H1 (cell line): ENCODE results near the gene PHF1. TPM values are rescaled to one million over a fixed set of nuclear protein-coding genes. Genes with fewer than 3 reads are reported as not detected.
A peak's percentile ranks its signal among the peaks of the same experiment; 100 is the strongest.

Source experiments
- CTCF ChIA-PET: fragments of 300-600 bp; sonication (Branson Sonifier 250); formaldehyde crosslinking; loops from one replicate; lab custom pipeline; 2021; ENCODE audit not compliant: partially characterized antibody; lab: Charles Lee
- POLR2A ChIA-PET: fragments of 300-600 bp; sonication (Branson Sonifier 250); formaldehyde crosslinking; loops from one replicate; lab custom pipeline; 2021; ENCODE audit warnings: inconsistent platforms; ENCODE audit not compliant: partially characterized antibody; lab: Charles Lee
- DNase-seq, 2 experiments: peaks; one replicate each; pipeline versions ENCODE4 v3.0.0 to v3.0.0-alpha.2; 2010 to 2022; ENCODE audit warnings: low spot score in 2 of 2, low read depth in 1 of 2, mixed read lengths in 1 of 2
- FAIRE-seq: peaks from 2 replicates; lab custom pipeline; 2011; peaks lifted over from hg19 to GRCh38; lab: Jason Lieb, UNC
- H2AFZ ChIP-seq: 2 replicates; pipeline ENCODE4 v1.8.1; 2012; ENCODE audit warnings: low read length, inconsistent platforms
- H2AK5ac ChIP-seq: 2 replicates; pipeline ENCODE4 v1.6.1; 2013; ENCODE audit warnings: low read depth, low read length
- H2BK120ac ChIP-seq: replicated peaks from 2 replicates; pipeline ENCODE3; 2013; ENCODE audit warnings: low read depth, low read length, inconsistent platforms
- H2BK12ac ChIP-seq: 2 replicates; pipeline ENCODE4 v1.6.1; 2013; ENCODE audit warnings: low read depth, low read length
- H2BK15ac ChIP-seq: 2 replicates; pipeline ENCODE4 v1.6.1; 2013; ENCODE audit warnings: low read length
- H2BK20ac ChIP-seq: 2 replicates; pipeline ENCODE4 v1.6.1; 2013; ENCODE audit warnings: low read length
- H2BK5ac ChIP-seq: 2 replicates; pipeline ENCODE4 v1.6.1; 2013; ENCODE audit warnings: low read depth, low read length
- H3K14ac ChIP-seq: 2 replicates; pipeline ENCODE4 v1.6.1; 2013; ENCODE audit warnings: inconsistent platforms; ENCODE audit not compliant: insufficient read length
- H3K18ac ChIP-seq: 2 replicates; pipeline ENCODE4 v1.6.1; 2013; ENCODE audit warnings: low read length; ENCODE audit errors: extremely low read depth
- H3K23ac ChIP-seq: 2 replicates; pipeline ENCODE4 v1.6.1; 2013; ENCODE audit warnings: inconsistent platforms; ENCODE audit not compliant: insufficient read length
- H3K23me2 ChIP-seq: 2 replicates; pipeline ENCODE4 v1.6.1; 2013; ENCODE audit warnings: low read depth, low read length
- H3K27ac ChIP-seq: 2 replicates; pipeline ENCODE4 v1.6.1; 2011; ENCODE audit warnings: low read depth, low read length, inconsistent platforms
- H3K27me3 ChIP-seq, 4 experiments: replicated peaks in 1 of 4; 1 replicate in 1 of 4; 2 replicates in 3 of 4; pipeline versions ENCODE4 v1.6.1 to v1.8.1; 2011 to 2013; ENCODE audit warnings: low read length in 3 of 4, mild to moderate bottlenecking in 3 of 4, inconsistent platforms in 2 of 4, mixed read lengths in 2 of 4, moderate library complexity in 1 of 4; ENCODE audit not compliant: control insufficient read depth in 3 of 4, insufficient read depth in 3 of 4; ENCODE audit errors: extremely low read depth in 1 of 4
- H3K36me3 ChIP-seq, 4 experiments: 2 replicates each; pipeline versions ENCODE4 v1.6.1 to v1.8.1; 2011 to 2013; ENCODE audit warnings: mild to moderate bottlenecking in 4 of 4, low read length in 3 of 4, moderate library complexity in 2 of 4, control low read depth in 1 of 4, inconsistent platforms in 1 of 4; ENCODE audit not compliant: insufficient read depth in 4 of 4, control insufficient read depth in 2 of 4
- H3K4ac ChIP-seq: replicated peaks from 2 replicates; pipeline ENCODE3; 2013; ENCODE audit warnings: low read length, low read depth, mixed read lengths, inconsistent platforms; ENCODE audit not compliant: insufficient read length
- H3K4me1 ChIP-seq, 4 experiments: replicated peaks in 1 of 4; 1 replicate in 1 of 4; 2 replicates in 3 of 4; pipeline versions ENCODE4 v1.6.1 to v1.8.1; 2011 to 2013; ENCODE audit warnings: low read length in 3 of 4, inconsistent platforms in 2 of 4, mixed read lengths in 1 of 4; ENCODE audit not compliant: insufficient read depth in 4 of 4, control insufficient read depth in 3 of 4
- H3K4me2 ChIP-seq, 2 experiments: 2 replicates each; pipeline versions ENCODE4 v1.6.1 to v1.8.1; 2011 to 2013; ENCODE audit warnings: low read depth in 2 of 2, low read length in 2 of 2, control low read depth in 1 of 2, inconsistent platforms in 1 of 2, mild to moderate bottlenecking in 1 of 2; ENCODE audit not compliant: insufficient read depth in 1 of 2
- H3K4me3 ChIP-seq, 4 experiments: fragments of 200-600, 300-600 bp in 1 of 4; sonication (generic), shearing (Covaris generic), sonication (Bioruptor Twin) in 1 of 4; 2 replicates each; pipeline versions ENCODE4 v1.5.1 to v1.8.1; 2011 to 2016; ENCODE audit warnings: low read length in 4 of 4, low read depth in 3 of 4, control low read depth in 2 of 4, inconsistent platforms in 2 of 4, mild to moderate bottlenecking in 2 of 4, mixed read lengths in 1 of 4, moderate library complexity in 1 of 4; ENCODE audit not compliant: insufficient read depth in 2 of 4; ENCODE audit errors: extremely low read depth in 1 of 4
- H3K56ac ChIP-seq: replicated peaks from 2 replicates; pipeline ENCODE3; 2013; ENCODE audit warnings: low read depth, mild to moderate bottlenecking, mixed read lengths, low read length, inconsistent platforms; ENCODE audit not compliant: insufficient read length
- H3K79me1 ChIP-seq: 2 replicates; pipeline ENCODE4 v1.6.1; 2013; ENCODE audit warnings: low read depth, low read length, control low read depth
- H3K79me2 ChIP-seq, 2 experiments: 2 replicates each; pipeline versions ENCODE4 v1.6.1 to v1.8.1; 2012 to 2013; ENCODE audit warnings: low read length in 2 of 2, mild to moderate bottlenecking in 2 of 2, inconsistent platforms in 1 of 2; ENCODE audit not compliant: insufficient read depth in 2 of 2, control insufficient read depth in 1 of 2
- H3K9ac ChIP-seq, 4 experiments: replicated peaks in 1 of 4; 1 replicate in 1 of 4; 2 replicates in 3 of 4; pipeline versions ENCODE4 v1.6.1 to v1.8.1; 2011 to 2013; ENCODE audit warnings: low read depth in 3 of 4, low read length in 3 of 4, control low read depth in 2 of 4, mild to moderate bottlenecking in 2 of 4, moderate library complexity in 2 of 4, inconsistent platforms in 1 of 4; ENCODE audit errors: extremely low read depth in 1 of 4
- H3K9me3 ChIP-seq, 2 experiments: 2 replicates each; pipeline versions ENCODE4 v1.6.1 to v1.8.1; 2012 to 2013; ENCODE audit warnings: mild to moderate bottlenecking in 2 of 2, moderate library complexity in 2 of 2, control low read depth in 1 of 2, inconsistent platforms in 1 of 2, low read depth in 1 of 2, low read length in 1 of 2, mixed read lengths in 1 of 2; ENCODE audit not compliant: insufficient read depth in 2 of 2
- H4K20me1 ChIP-seq, 2 experiments: replicated peaks in 1 of 2; 2 replicates each; pipeline versions ENCODE3 to v1.8.1; 2011 to 2013; ENCODE audit warnings: inconsistent platforms in 2 of 2, low read length in 2 of 2, mild to moderate bottlenecking in 1 of 2; ENCODE audit not compliant: insufficient read depth in 2 of 2, control insufficient read depth in 1 of 2
- H4K5ac ChIP-seq: 2 replicates; pipeline ENCODE4 v1.6.1; 2013; ENCODE audit warnings: low read length, low read depth, mixed read lengths, inconsistent platforms; ENCODE audit not compliant: insufficient read length
- H4K8ac ChIP-seq: 2 replicates; pipeline ENCODE4 v1.8.0; 2013; ENCODE audit warnings: mild to moderate bottlenecking, moderate library complexity, low read length, inconsistent platforms; ENCODE audit not compliant: insufficient read depth; ENCODE audit errors: extremely low read depth
- H4K91ac ChIP-seq: replicated peaks from 2 replicates; pipeline ENCODE3; 2013; ENCODE audit warnings: low read length, mixed read lengths, inconsistent platforms; ENCODE audit not compliant: insufficient read length
- BRCA1 ChIP-seq: IDR thresholded peaks from 2 replicates; pipeline ENCODE4 v1.6.1; 2012; ENCODE audit warnings: low read depth, low read length, improper control_type of control experiment
- KDM4A ChIP-seq: IDR thresholded peaks from one replicate; pipeline ENCODE4 v1.7.1; 2012; ENCODE audit warnings: low read depth, mild to moderate bottlenecking, moderate library complexity, low read length, inconsistent platforms; ENCODE audit not compliant: severe bottlenecking
- PHF8 ChIP-seq: fragments of 200-600 bp; sonication (generic); conservative IDR thresholded peaks from 2 replicates; pipeline ENCODE4 v1.7.1; 2012; ENCODE audit warnings: low read depth, mild to moderate bottlenecking, inconsistent platforms, low read length, moderate library complexity
- POLR2A ChIP-seq, 2 experiments: IDR thresholded peaks; 1 replicate in 1 of 2; 2 replicates in 1 of 2; pipeline ENCODE4 v1.6.1; 2011; ENCODE audit warnings: low read depth in 2 of 2, low read length in 2 of 2, mild to moderate bottlenecking in 2 of 2; ENCODE audit errors: control extremely low read depth in 1 of 2
- SUZ12 ChIP-seq: fragments of 200-600 bp; sonication (generic); IDR thresholded peaks from 2 replicates; pipeline ENCODE4 v1.6.1; 2012; ENCODE audit warnings: mild to moderate bottlenecking, inconsistent platforms, low read length, moderate library complexity, mixed read lengths
- WGBS, 2 experiments: shearing (Covaris generic) in 1 of 2; methylation state at CpG; one replicate each; pipeline versions ENCODE4 v1.1.6 to v1.1.7; 2013 to 2015; ENCODE audit warnings: low lambda C conversion rate in 2 of 2, mixed read lengths in 2 of 2, inconsistent platforms in 1 of 2, low coverage in 1 of 2, missing lambda C conversion rate in 1 of 2; ENCODE audit not compliant: insufficient replicate concordance in 2 of 2, insufficient coverage in 1 of 2, insufficient read length in 1 of 2; ENCODE audit errors: extremely low coverage in 1 of 2, missing lambda C conversion rate in 1 of 2; 5-methylcytosine and 5-hydroxymethylcytosine counted together
- polyA plus RNA-seq, 7 experiments: library from polyadenylated mRNA; depleted of rRNA in 3 of 7; stranded (reverse) in 5 of 7; unstranded in 2 of 7; fragments of >200 nt in 5 of 7; fragments of 200-250 nt in 2 of 7; gene quantifications; 1 replicate in 5 of 7; 2 replicates in 1 of 7; 4 replicates in 1 of 7; pipeline versions ENCODE4 v1.2.1 to v1.2.3, GENCODE V29; 2011 to 2013; ENCODE audit warnings: missing spikeins in 2 of 7, mixed read lengths in 2 of 7
- total RNA-seq: library from RNA; stranded (reverse); fragmentation: NEBNext Ultra II Directional; extraction: Animal tissue kit (Norgen Biotek cat#: 25700); gene quantifications from 2 replicates; pipeline ENCODE4 v1.2.1, GENCODE V29; 2021

The PHF1 gene
- total and polyA plus RNA-seq, 2 of the 8 experiments (the other 6 are each of a cell fraction or from before 2014, with no cell fraction given), result 47.3 to 78.6 TPM

GRCh38 chr6:33390767-33391277, 20.0 kb upstream of the PHF1 start:
- ChIA-PET CTCF (interaction anchor here (0.7 to 1.6 kb wide), 25 partner anchors 9 to 193 kb away, joined by 3 to 8 read pairs (median 4); partner anchors contain the start of genes CUTA, PFDN6 and WDR46), POLR2A (interaction anchor here (0.6 to 2.6 kb wide), 8 partner anchors 17 to 422 kb away, joined by 3 to 10 read pairs (median 4); partner anchors contain the start of genes RPS18, VPS52, ZBTB22 and ZBTB9)
- Histone ChIP-seq H3K9me3 (no peaks in the 10 kb centered on the region), H2BK120ac (no peak overlapping the region), H3K4me3 (peak overlapping the region in 3 of 4 experiments; percentile 26 to 82 (median 38); a peak in 7 of 8 replicates), H3K9ac (peak overlapping the region in 3 of 4 experiments; percentile 34 to 46 (median 46); a peak in 3 of 7 replicates), H2BK15ac (peak overlapping the region; percentile 7), H3K23me2 (peaks cover 6% of the 10 kb centered on the region; the same call in 1 of the 2 replicates), H2AK5ac (0 out of 2 replicates have a peak overlapping the region, but pooled peaks have one; percentile 5), H3K36me3 (no peaks in the 10 kb centered on the region), H2AFZ (peak overlapping the region; percentile 84), H4K5ac (peak overlapping the region; percentile 27), H3K4me2 (peak overlapping the region; percentile 4 to 56), H4K91ac (peak overlapping the region; percentile 19), H4K8ac (no peak overlapping the region)
- DNase-seq, result no peak
- no peak for TF ChIP-seq POLR2A (IDR thresholded peaks at IDR 0.05; ENCODE audit: control extremely low read depth in 1 of 2, low read depth in 2 of 2, low read length in 2 of 2)
- no peak for TF ChIP-seq SUZ12
- no peak for TF ChIP-seq BRCA1
- TF ChIP-seq KDM4A, result peak; percentile 32
- 0 out of 2 replicates have a peak, but pooled peaks have one; percentile 17 for TF ChIP-seq PHF8
- TF ChIP-seq, all 59 proteins: peak for 2
- Histone ChIP-seq H2BK20ac (no peak overlapping the region), H4K20me1 (peaks cover 0 to 5% of the 10 kb centered on the region in 2 experiments), H3K18ac (0 out of 2 replicates have a peak overlapping the region, but pooled peaks have one; percentile 11), H2BK12ac (peak overlapping the region; percentile 84), H3K4ac (no peak overlapping the region), H3K23ac (no peak overlapping the region), H3K56ac (peak overlapping the region; percentile 1), H3K4me1 (peaks cover 0 to 6% (median 3%) of the 10 kb centered on the region in 4 experiments; a peak in 4 of 7 replicates), H3K79me1 (peaks cover 3% of the 10 kb centered on the region; the same call in 1 of the 2 replicates), H3K27ac (peak overlapping the region; percentile 70; the same call in 1 of the 2 replicates), H2BK5ac (peak overlapping the region; percentile 49; the same call in 1 of the 2 replicates), H3K79me2 (peaks cover 32 to 39% of the 10 kb centered on the region in 2 experiments), H3K14ac (no peak overlapping the region), H3K27me3 (no peaks in the 10 kb centered on the region)
- 73% methylated on average over 9 of the region's 9 CpGs; no CpG with 5 or more reads in 1 of the 2 experiments for WGBS, 2 experiments
- no peak for FAIRE-seq
